Skeletal muscle cell (primary cell): ENCODE data around the gene GSG1L2.

Experiments used
- DNase-seq: peaks from one replicate; pipeline ENCODE4 v3.0.0-alpha.2; 2010; ENCODE audit warnings: low read depth
- H3K4me3 ChIP-seq: 2 replicates; pipeline ENCODE4 v1.5.1; 2011; ENCODE audit warnings: low read depth, mild to moderate bottlenecking, control low read depth, low read length, moderate library complexity

The GSG1L2 gene

GRCh38 chr17:9760266-9760665 is 61.6 kb downstream of the GSG1L2 start:
- no peak for DNase-seq
- no peak overlapping the region for H3K4me3 ChIP-seq

GRCh38 chr17:9755083-9755482 is 66.8 kb downstream of the GSG1L2 start:
- no peak overlapping the region for H3K4me3 ChIP-seq
- no peak for DNase-seq
